Mucosa of descending colon (tissue), 3 donors: Measurements from ENCODE around the gene DYNC1LI2. TPM values are rescaled to one million over a fixed set of nuclear protein-coding genes. Genes with fewer than 3 reads are reported as not detected.

Experiments used
- ATAC-seq: fragments of 200-7000 bp; cut with Tn5 transposase; one replicate; pipeline ENCODE4 v1.9.1; 2020; ENCODE audit warnings: mild to moderate bottlenecking, moderate library complexity
- DNase-seq, 3 donors: peaks; one replicate each; pipeline ENCODE4 v3.0.0-alpha.2; 2020
- H3K36me3 ChIP-seq: fragments of 200-600 bp; one replicate; pipeline ENCODE4 v1.8.0; 2021; ENCODE audit warnings: low read depth, mild to moderate bottlenecking
- H3K4me1 ChIP-seq: fragments of 200-600 bp; one replicate; pipeline ENCODE4 v1.8.0; 2021; ENCODE audit warnings: low read depth, mild to moderate bottlenecking
- H3K4me3 ChIP-seq: fragments of 200-600 bp; one replicate; pipeline ENCODE4 v1.8.0; 2021; ENCODE audit warnings: mild to moderate bottlenecking
- H3K9me3 ChIP-seq: fragments of 200-600 bp; one replicate; pipeline ENCODE4 v1.8.0; 2021; ENCODE audit warnings: mild to moderate bottlenecking
- intact Hi-C, 2 donors: fragments of 100-400 bp; cut with DNase I in 1 of 2; cut with micrococcal nuclease in 1 of 2; formaldehyde crosslinking; loops; one replicate each; pipeline versions ENCODE4 v1.11.0 to v1.11.1; 2022; cut with DNase I, micrococcal nuclease
- total RNA-seq, 3 donors: library from RNA; stranded (reverse); fragmentation: NEBNext Ultra II Directional in 2 of 3; extraction: Animal tissue kit (Norgen Biotek cat#: 25700) in 2 of 3; gene quantifications; one replicate each; pipeline versions ENCODE4 v1.2.1 to v1.2.4, GENCODE V29; 2021 to 2023
- TF ChIP-seq, protein P1 (sequence below): fragments of 200-600 bp; IDR thresholded peaks from one replicate; pipeline ENCODE4 v1.8.0; 2022; ENCODE audit warnings: antibody characterized with exemption, mild to moderate bottlenecking
- donor health status: DM: no; HTN: no; CAD: no; lungs with moderate emphysema.
- donor health status: DM: no; HTN: no; CAD: no.
- donor health status: DM: no; HTN: yes; CAD: no.

Gene DYNC1LI2
- total RNA-seq, 3 donors from 2014 or later = 153 to 249 (median 217) TPM

DNA sequence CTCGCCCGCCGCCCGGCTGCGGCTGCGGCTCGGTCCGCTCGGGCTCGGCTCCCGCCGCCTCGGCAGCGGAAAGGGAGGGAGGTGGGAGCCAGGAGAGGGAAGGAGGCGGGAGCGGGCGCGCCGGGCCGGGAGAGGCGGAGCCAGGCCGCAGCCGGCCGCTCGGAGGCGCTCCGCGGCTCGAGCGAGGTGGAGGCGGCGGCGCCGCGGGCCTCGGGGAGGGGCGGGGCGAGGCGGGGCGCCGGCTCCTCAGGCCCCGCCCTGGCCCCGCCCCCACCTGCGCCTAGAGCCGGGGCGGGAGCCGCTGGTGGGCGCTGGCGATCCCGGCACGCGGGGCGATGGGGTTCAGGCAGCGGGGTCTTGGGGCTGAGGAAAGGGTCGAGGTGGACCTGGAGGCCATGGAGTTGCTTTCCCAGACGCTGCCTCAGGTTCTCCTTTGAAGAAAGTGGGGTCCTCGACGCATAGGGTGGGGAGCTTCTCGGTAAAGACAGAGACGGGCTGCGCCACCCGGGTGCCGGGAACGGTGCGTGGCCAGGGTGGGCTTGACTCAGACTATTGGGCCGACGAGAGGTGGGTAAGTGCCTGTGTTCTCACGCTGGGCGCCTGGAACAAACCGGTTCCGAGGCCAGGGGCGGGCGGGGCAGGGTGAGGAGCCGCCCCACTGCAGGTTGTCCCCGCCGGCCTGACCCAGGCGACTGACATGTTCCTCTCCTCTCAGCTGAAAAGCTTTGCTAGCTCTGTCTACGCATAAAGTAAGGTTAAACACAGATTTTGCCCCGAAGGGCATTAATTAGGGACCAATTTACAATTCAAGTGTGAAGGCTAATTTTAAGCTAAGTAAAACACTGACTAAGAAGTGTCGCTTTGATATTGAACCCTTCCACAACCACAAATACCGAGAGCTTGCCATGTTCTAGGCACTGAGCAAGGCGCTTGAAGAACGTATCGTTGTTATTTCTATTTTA is 54.5 kb downstream of the DYNC1LI2 start, which contains the start of gene CMTM4:
Gene CMTM4 (minus strand): TSS at position 75 of the 962 bp plus-strand sequence. CDS start 218 bp downstream, outside the sequence.
- DNase-seq = peak; percentile 86 to 92 (median 89)
- H3K9me3 ChIP-seq = no peaks in the 10 kb centered on the region
- ATAC-seq = peak; percentile 91
- peak within 1 kb of the TSS; percentile 40 for H3K4me3 ChIP-seq
- H3K36me3 ChIP-seq = no peaks in the 10 kb centered on the region
- peaks cover 23% of the 10 kb centered on the region for H3K4me1 ChIP-seq
- TF ChIP-seq, protein P1, sequence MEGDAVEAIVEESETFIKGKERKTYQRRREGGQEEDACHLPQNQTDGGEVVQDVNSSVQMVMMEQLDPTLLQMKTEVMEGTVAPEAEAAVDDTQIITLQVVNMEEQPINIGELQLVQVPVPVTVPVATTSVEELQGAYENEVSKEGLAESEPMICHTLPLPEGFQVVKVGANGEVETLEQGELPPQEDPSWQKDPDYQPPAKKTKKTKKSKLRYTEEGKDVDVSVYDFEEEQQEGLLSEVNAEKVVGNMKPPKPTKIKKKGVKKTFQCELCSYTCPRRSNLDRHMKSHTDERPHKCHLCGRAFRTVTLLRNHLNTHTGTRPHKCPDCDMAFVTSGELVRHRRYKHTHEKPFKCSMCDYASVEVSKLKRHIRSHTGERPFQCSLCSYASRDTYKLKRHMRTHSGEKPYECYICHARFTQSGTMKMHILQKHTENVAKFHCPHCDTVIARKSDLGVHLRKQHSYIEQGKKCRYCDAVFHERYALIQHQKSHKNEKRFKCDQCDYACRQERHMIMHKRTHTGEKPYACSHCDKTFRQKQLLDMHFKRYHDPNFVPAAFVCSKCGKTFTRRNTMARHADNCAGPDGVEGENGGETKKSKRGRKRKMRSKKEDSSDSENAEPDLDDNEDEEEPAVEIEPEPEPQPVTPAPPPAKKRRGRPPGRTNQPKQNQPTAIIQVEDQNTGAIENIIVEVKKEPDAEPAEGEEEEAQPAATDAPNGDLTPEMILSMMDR = no peak
- intact Hi-C loops = no loop called here

DNA sequence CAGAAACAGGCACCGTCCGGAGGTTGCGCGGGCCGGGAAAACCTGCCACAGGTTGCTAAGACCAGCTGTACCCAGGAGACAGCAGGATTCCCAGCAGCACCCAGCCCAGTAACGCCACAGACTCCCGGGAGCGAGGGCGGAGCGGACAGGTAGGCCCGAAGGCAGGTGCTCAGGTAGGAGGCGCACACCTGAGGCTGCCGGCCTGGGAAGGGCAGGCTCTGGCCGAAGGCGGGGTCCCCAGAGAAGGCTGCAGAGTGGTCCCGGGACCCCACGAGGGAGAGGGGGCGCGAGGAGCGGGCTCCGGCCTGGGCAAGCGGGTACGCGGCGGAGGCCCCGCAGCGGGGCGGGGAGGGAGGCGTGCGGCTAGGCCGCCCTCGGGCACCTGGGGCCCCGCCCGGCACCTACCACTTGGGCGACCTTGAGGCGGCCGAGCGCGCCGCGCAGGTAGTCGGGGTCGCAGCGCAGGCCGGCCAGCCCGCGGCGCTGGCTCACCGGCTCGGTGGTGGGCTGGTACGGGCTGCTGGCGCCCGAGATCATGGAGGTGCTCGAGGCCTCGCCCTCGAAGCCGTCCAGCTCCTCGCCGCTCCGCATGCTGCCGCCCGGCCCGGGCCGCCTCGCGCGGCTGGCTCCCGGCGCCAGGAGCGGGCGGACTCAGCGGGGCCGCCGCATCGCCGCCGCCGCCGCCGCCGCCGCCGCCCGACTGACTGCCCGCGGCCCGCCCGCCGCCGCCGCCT is 55.3 kb downstream of the DYNC1LI2 start:
- H3K36me3 ChIP-seq = no peaks in the 10 kb centered on the region
- DNase-seq (peak; percentile 73 to 86 (median 84)), ATAC-seq (peak; percentile 71)
- peaks cover 23% of the 10 kb centered on the region for H3K4me1 ChIP-seq
- TF ChIP-seq, protein P1 = no peak
- H3K4me3 ChIP-seq = peak overlapping the region; percentile 40
- H3K9me3 ChIP-seq = no peaks in the 10 kb centered on the region
- intact Hi-C loops = no loop called here

DNA sequence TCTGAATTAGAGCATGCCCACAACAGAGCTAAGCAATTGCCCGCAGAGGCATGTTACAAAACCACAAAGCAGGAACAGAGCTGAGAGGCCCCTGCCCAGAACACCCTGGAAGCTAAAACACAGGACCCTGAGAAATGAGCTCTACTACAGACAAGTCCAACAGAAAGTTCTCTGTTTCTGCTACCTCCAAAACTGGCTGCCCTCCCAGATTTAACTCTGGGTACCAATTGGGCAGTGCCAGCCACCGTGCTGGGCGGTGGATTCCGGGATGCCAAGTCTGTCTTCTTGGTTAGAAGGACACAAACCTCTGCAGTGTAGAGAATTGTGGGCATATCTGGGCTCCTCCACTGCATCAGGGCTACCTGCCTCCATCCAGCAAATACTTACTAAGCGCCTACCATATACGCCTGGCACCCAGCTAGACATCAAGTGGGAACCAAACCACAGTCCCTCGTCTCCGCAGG is 55.9 kb downstream of the DYNC1LI2 start:
- H3K4me1 ChIP-seq = peaks cover 23% of the 10 kb centered on the region
- ATAC-seq (no peak), DNase-seq (no peak)
- H3K9me3 ChIP-seq = no peaks in the 10 kb centered on the region
- TF ChIP-seq, protein P1 = no peak
- intact Hi-C loops = no loop called here
- peak overlapping the region; percentile 40 for H3K4me3 ChIP-seq
- no peaks in the 10 kb centered on the region for H3K36me3 ChIP-seq

DNA sequence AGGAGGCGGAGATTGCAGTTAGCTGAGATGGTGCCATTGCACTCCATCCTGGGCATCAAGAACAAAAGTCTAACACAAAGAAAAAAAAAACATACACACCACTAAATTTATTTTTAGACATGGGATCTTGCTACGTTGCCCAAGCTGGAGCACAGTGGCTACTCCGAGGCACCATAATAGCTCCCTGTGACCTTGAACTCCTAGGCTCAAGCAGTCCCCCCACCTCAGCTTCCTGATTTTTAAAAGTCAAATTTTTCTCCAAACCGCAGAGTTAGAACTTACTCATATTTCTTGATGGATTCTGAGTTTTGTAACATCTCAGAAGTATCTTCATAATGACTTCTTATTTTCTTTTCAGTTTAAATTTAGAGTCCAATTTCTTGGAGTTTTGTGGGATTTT is 58.3 kb downstream of the DYNC1LI2 start:
- Histone ChIP-seq H3K9me3 (no peaks in the 10 kb centered on the region), H3K4me1 (peaks cover 23% of the 10 kb centered on the region), H3K4me3 (no peak overlapping the region), H3K36me3 (no peaks in the 10 kb centered on the region)
- ATAC-seq = no peak
- intact Hi-C loops = no loop called here
- DNase-seq = no peak
- TF ChIP-seq, protein P1 = no peak

DNA sequence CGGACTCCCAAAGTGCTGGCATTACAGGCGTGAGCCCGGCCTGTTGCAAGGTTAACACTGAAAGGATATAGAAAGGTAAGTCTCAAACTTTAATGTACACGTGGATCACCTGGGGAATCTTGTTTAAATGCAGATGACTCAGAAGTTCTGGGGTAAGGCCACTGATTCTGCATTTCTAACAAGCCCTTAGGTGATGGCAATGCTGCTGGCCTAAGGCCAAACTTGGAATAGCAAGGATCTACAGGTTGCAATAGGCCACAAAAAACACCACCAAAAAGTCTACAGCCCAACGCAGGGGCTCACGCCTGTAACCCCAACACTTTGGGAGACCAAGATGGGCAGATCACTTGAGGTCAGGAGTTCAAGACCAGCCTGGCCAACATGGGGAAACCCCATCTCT is 59.1 kb downstream of the DYNC1LI2 start:
- TF ChIP-seq, protein P1 = no peak
- Histone ChIP-seq H3K36me3 (no peaks in the 10 kb centered on the region), H3K4me3 (no peak overlapping the region), H3K4me1 (peaks cover 23% of the 10 kb centered on the region), H3K9me3 (no peaks in the 10 kb centered on the region)
- DNase-seq = peak in 1 of 3 donors; percentile 17
- no peak for ATAC-seq
- intact Hi-C loops = no loop called here
